Measurements from ENCODE around the gene EXOC3L4. TPM values are rescaled to one million over a fixed set of nuclear protein-coding genes. Genes with fewer than 3 reads are reported as not detected.

EXOC3L4 gene
- polyA plus RNA-seq, 1 donor (not counting 4 experiments of a cell fraction or from before 2014, with no cell fraction given) = not detected

DNA sequence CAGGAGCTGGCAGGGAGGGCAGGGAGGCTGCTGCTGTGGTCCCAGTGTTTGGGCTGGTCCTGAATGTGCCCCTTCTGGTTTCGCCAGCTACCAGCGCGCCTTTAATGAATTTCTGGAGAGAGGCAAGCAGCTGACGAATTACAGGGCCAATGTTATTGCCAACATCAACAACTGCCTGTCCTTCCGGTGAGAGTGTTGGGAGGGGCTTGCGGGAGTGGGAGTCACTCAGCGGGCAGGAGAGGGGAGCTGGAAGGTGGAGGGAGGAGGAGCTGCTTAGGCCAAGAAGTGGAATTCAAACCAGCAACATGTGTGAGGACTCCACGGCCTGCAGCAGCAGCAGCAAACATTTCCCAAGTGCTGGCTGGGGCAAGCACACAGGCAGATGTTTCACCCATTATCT is 36.4 kb downstream of the EXOC3L4 start:
- peak overlapping the region; percentile 48 for H3K4me2 ChIP-seq (ENCODE audit: control insufficient read depth, extremely low read depth, insufficient read depth, low read depth, low read length)
- peak overlapping the region; percentile 58 for H2AFZ ChIP-seq (ENCODE audit: control insufficient read depth, low read length)
- TF ChIP-seq, protein P1, sequence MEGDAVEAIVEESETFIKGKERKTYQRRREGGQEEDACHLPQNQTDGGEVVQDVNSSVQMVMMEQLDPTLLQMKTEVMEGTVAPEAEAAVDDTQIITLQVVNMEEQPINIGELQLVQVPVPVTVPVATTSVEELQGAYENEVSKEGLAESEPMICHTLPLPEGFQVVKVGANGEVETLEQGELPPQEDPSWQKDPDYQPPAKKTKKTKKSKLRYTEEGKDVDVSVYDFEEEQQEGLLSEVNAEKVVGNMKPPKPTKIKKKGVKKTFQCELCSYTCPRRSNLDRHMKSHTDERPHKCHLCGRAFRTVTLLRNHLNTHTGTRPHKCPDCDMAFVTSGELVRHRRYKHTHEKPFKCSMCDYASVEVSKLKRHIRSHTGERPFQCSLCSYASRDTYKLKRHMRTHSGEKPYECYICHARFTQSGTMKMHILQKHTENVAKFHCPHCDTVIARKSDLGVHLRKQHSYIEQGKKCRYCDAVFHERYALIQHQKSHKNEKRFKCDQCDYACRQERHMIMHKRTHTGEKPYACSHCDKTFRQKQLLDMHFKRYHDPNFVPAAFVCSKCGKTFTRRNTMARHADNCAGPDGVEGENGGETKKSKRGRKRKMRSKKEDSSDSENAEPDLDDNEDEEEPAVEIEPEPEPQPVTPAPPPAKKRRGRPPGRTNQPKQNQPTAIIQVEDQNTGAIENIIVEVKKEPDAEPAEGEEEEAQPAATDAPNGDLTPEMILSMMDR (optimal IDR thresholded peaks at IDR 0.05 in 1 of 3, IDR thresholded peaks at IDR 0.05 in 1 of 3, conservative IDR thresholded peaks at IDR 0.05 in 1 of 3; ENCODE audit: extremely low read depth in 1 of 3, insufficient read depth in 2 of 3, low read length in 3 of 3) = no peak
- TF ChIP-seq EZH2 (IDR thresholded peaks at IDR 0.05; ENCODE audit: low read length) = no peak
- peaks cover 39% of the 10 kb centered on the region for H3K4me1 ChIP-seq (ENCODE audit: control insufficient read depth, extremely low read depth, insufficient read depth, low read length)
- H3K79me2 ChIP-seq (ENCODE audit: control insufficient read depth, insufficient read depth, low read length) = no peaks in the 10 kb centered on the region
- no peaks in the 10 kb centered on the region for H3K9me1 ChIP-seq (ENCODE audit: control insufficient read depth, extremely low read depth, insufficient read depth, low read length)
- FAIRE-seq = peak; percentile 60
- peaks cover 9% of the 10 kb centered on the region for H3K27me3 ChIP-seq (ENCODE audit: control insufficient read depth, extremely low read depth, insufficient read depth, low read length)
- H3K36me3 ChIP-seq (ENCODE audit: control insufficient read depth in 2 of 2, extremely low read depth in 1 of 2, insufficient read depth in 2 of 2, low read length in 2 of 2) = no peaks in the 10 kb centered on the region
- H4K20me1 ChIP-seq (ENCODE audit: control insufficient read depth, extremely low read depth, insufficient read depth, low read length) = peaks cover 2% of the 10 kb centered on the region
- H3K4me3 ChIP-seq (ENCODE audit: control insufficient read depth in 2 of 3, extremely low read depth in 1 of 3, insufficient read depth in 2 of 3, low read depth in 1 of 3, low read length in 3 of 3) = no peak overlapping the region
- H3K9ac ChIP-seq (ENCODE audit: control insufficient read depth, extremely low read depth, insufficient read depth, low read length) = no peak overlapping the region
- no peak for DNase-seq (ENCODE audit: low read depth, low spot score)
- H3K27ac ChIP-seq (ENCODE audit: control insufficient read depth, insufficient read depth, low read length) = no peak overlapping the region
- dilution Hi-C loops (cut with MboI; ENCODE audit: extremely low pct_ligation_motif_present, low sequenced_read_pairs) = no loop called here
- no peaks in the 10 kb centered on the region for H3K9me3 ChIP-seq (ENCODE audit: control insufficient read depth, low read depth, low read length)

GRCh38 chr14:103131580-103131979 is 37.1 kb downstream of the EXOC3L4 start:
- Histone ChIP-seq H3K27me3 (ENCODE audit: control insufficient read depth, extremely low read depth, insufficient read depth, low read length) (peaks cover 3% of the 10 kb centered on the region), H3K9ac (ENCODE audit: control insufficient read depth, extremely low read depth, insufficient read depth, low read length) (no peak overlapping the region), H3K36me3 (ENCODE audit: control insufficient read depth in 2 of 2, extremely low read depth in 1 of 2, insufficient read depth in 2 of 2, low read length in 2 of 2) (no peaks in the 10 kb centered on the region), H3K79me2 (ENCODE audit: control insufficient read depth, insufficient read depth, low read length) (no peaks in the 10 kb centered on the region), H3K4me2 (ENCODE audit: control insufficient read depth, extremely low read depth, insufficient read depth, low read depth, low read length) (no peak overlapping the region), H3K4me3 (ENCODE audit: control insufficient read depth in 2 of 3, extremely low read depth in 1 of 3, insufficient read depth in 2 of 3, low read depth in 1 of 3, low read length in 3 of 3) (no peak overlapping the region), H3K9me3 (ENCODE audit: control insufficient read depth, low read depth, low read length) (no peaks in the 10 kb centered on the region), H4K20me1 (ENCODE audit: control insufficient read depth, extremely low read depth, insufficient read depth, low read length) (peaks cover 2% of the 10 kb centered on the region), H2AFZ (ENCODE audit: control insufficient read depth, low read length) (no peak overlapping the region), H3K9me1 (ENCODE audit: control insufficient read depth, extremely low read depth, insufficient read depth, low read length) (no peaks in the 10 kb centered on the region), H3K4me1 (ENCODE audit: control insufficient read depth, extremely low read depth, insufficient read depth, low read length) (peaks cover 41% of the 10 kb centered on the region), H3K27ac (ENCODE audit: control insufficient read depth, insufficient read depth, low read length) (no peak overlapping the region)
- no peak for DNase-seq (ENCODE audit: low read depth, low spot score)
- no peak for FAIRE-seq
- TF ChIP-seq, protein P1 (optimal IDR thresholded peaks at IDR 0.05 in 1 of 3, IDR thresholded peaks at IDR 0.05 in 1 of 3, conservative IDR thresholded peaks at IDR 0.05 in 1 of 3; ENCODE audit: extremely low read depth in 1 of 3, insufficient read depth in 2 of 3, low read length in 3 of 3) = no peak
- no peak for TF ChIP-seq EZH2 (IDR thresholded peaks at IDR 0.05; ENCODE audit: low read length)
- dilution Hi-C loops (cut with MboI; ENCODE audit: extremely low pct_ligation_motif_present, low sequenced_read_pairs) = no loop called here
